Gastrocnemius medialis (tissue), 4 donors: Measurements from ENCODE around the gene ZNF423. TPM values are rescaled to one million over a fixed set of nuclear protein-coding genes. Genes with fewer than 3 reads are reported as not detected.
A peak's percentile ranks its signal among the peaks of the same experiment; 100 is the strongest.

Experiments
- ATAC-seq, 2 donors: fragments of 150-250 bp; one replicate each; pipeline ENCODE4 v1.9.1; 2016
- DNase-seq, 2 donors: peaks; one replicate each; pipeline ENCODE4 v3.0.0-alpha.2; 2019
- H3K27ac ChIP-seq, 4 donors: fragments of 200-600 bp; sonication (generic); 1 replicate in 1 of 4; 2 replicates in 3 of 4; pipeline ENCODE4 v1.5.1; 2016 to 2018; ENCODE audit warnings: mild to moderate bottlenecking in 2 of 4, moderate library complexity in 1 of 4
- H3K27me3 ChIP-seq, 3 donors: fragments of 200-600 bp; sonication (generic) in 2 of 3; 1 replicate in 1 of 3; 2 replicates in 2 of 3; pipeline versions ENCODE4 v1.5.1 to v1.6.0; 2016 to 2019; ENCODE audit warnings: mild to moderate bottlenecking in 1 of 3, moderate library complexity in 1 of 3
- H3K36me3 ChIP-seq, 2 donors: fragments of 200-600 bp; sonication (generic) in 1 of 2; one replicate each; pipeline ENCODE4 v1.5.1; 2017 to 2018
- H3K4me1 ChIP-seq, 2 donors: fragments of 200-600 bp; sonication (generic) in 1 of 2; one replicate each; pipeline ENCODE4 v1.5.1; 2016 to 2017; ENCODE audit warnings: mild to moderate bottlenecking in 2 of 2
- H3K4me3 ChIP-seq, 4 donors: fragments of 200-600 bp; sonication (generic) in 3 of 4; 1 replicate in 1 of 4; 2 replicates in 3 of 4; pipeline ENCODE4 v1.5.1; 2016 to 2019; ENCODE audit warnings: mild to moderate bottlenecking in 2 of 4
- H3K9me3 ChIP-seq, 3 donors: fragments of 200-600 bp; sonication (generic) in 2 of 3; 1 replicate in 1 of 3; 2 replicates in 2 of 3; pipeline ENCODE4 v1.5.1; 2016 to 2019
- POLR2A ChIP-seq, 2 donors: fragments of 450-650 bp; IDR thresholded peaks; one replicate each; pipeline ENCODE4 v1.6.1; 2017; ENCODE audit warnings: antibody characterized with exemption in 2 of 2, mild to moderate bottlenecking in 2 of 2, moderate library complexity in 2 of 2
- in situ Hi-C, 4 donors: fragments of 200-750 bp; cut with MboI; loops; one replicate each; pipeline versions ENCODE4 v1.15.0 to v1.8.0; 2017; ENCODE audit warnings: low sequenced_read_pairs in 4 of 4
- intact Hi-C: fragments of 100-400 bp; cut with DNase I; formaldehyde crosslinking; loops from one replicate; pipeline ENCODE4 v1.15.1; 2023; ENCODE audit warnings: low total_unique reads
- total RNA-seq, 4 donors: library from RNA; depleted of rRNA; stranded (reverse); fragments of >200 nt; gene quantifications; one replicate each; pipeline versions ENCODE4 v1.1.0 to v1.2.3, GENCODE V29; 2016
- TF ChIP-seq, protein P1 (sequence below), 5 experiments: fragments of 450-650 bp in 3 of 5; fragments of 200-600 bp in 2 of 5; sonication (generic) in 2 of 5; IDR thresholded peaks in 4 of 5; conservative IDR thresholded peaks in 1 of 5; 1 replicate in 4 of 5; 2 replicates in 1 of 5; pipeline ENCODE4 v1.5.1; 2016 to 2019; ENCODE audit warnings: antibody characterized with exemption in 5 of 5, mild to moderate bottlenecking in 3 of 5, moderate library complexity in 3 of 5

ZNF423 gene
- total RNA-seq, 4 donors from 2014 or later: 8.4 to 15.8 (median 12.5) TPM

DNA sequence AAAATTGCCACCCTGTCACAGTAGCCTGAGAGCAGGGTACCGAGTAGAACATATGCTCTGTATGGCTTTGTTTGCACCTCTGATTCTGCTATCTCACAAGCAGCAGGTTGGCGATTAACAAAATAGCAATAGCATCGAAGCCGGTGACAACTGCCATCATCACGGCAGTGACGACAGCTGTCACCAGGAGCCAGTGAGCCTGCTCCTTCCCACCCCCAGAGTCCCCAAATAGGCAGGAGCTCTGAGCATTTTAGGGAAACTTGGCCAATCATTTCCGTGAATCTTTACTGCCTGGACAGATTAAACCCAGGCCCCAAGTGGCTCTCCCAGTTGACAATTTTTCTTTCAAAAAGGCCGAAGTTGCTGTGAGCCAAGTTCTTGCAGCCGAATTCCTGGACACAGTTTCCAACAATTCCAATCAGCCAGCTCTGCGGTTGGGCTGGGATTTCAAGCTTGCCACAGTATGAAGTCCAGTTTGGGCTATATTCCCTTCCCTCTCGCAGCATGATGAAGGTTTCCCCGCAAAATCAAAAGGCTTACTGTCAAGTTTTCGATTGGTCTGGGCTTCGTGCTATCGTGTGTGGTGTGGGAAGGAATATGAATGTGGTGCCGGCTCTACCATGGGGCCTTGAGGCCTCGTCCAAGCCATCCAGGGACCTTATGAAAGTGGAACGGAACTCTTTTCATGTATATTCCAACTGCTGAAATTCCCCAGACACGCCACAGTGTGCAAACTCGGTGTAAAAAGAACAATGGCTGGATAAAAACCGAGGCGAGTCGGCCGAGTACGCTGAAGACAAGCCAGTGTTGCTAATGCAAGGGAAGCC, 295.7 kb downstream of the ZNF423 start:
- peak in 1 of 2 donors; percentile 52 for ATAC-seq
- H3K4me1 ChIP-seq: peaks cover 36 to 40% of the 10 kb centered on the region in 2 donors

DNA sequence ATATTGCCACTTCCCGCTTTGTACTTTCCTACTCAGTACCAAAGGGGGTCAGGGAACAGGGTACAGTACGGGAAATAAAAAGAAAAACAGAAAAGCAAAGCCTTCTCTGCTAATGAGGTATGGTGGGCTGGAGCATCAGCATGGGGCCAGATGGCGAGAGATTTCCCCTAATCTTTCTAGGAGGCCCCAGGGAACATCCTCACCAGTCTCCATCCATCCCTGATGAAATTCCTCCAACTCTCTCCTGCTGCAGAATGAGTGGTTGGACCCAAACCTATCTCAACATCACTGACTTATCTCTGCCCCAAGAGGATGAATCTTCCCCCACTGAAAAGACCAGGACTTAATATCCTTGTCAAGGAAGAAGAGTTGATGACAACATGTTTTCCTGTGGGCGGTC, 296.7 kb downstream of the ZNF423 start:
- Histone ChIP-seq H3K4me1 (peaks cover 26 to 40% of the 10 kb centered on the region in 2 donors), H3K36me3 (no peaks in the 10 kb centered on the region), H3K27ac (no peak overlapping the region), H3K4me3 (no peak overlapping the region), H3K27me3 (no peaks in the 10 kb centered on the region), H3K9me3 (no peaks in the 10 kb centered on the region)
- in situ Hi-C loops (no loop called here), intact Hi-C loops (loop anchor here (5.0 kb wide), 1 partner anchor 298 kb away; the partner anchor contains the start of gene ZNF423)
- ATAC-seq (no peak), DNase-seq (no peak)
- TF ChIP-seq, protein P1, sequence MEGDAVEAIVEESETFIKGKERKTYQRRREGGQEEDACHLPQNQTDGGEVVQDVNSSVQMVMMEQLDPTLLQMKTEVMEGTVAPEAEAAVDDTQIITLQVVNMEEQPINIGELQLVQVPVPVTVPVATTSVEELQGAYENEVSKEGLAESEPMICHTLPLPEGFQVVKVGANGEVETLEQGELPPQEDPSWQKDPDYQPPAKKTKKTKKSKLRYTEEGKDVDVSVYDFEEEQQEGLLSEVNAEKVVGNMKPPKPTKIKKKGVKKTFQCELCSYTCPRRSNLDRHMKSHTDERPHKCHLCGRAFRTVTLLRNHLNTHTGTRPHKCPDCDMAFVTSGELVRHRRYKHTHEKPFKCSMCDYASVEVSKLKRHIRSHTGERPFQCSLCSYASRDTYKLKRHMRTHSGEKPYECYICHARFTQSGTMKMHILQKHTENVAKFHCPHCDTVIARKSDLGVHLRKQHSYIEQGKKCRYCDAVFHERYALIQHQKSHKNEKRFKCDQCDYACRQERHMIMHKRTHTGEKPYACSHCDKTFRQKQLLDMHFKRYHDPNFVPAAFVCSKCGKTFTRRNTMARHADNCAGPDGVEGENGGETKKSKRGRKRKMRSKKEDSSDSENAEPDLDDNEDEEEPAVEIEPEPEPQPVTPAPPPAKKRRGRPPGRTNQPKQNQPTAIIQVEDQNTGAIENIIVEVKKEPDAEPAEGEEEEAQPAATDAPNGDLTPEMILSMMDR (IDR thresholded peaks at IDR 0.05 in 4 of 5, conservative IDR thresholded peaks at IDR 0.05 in 1 of 5): no peak
- TF ChIP-seq POLR2A (IDR thresholded peaks at IDR 0.05): no peak

More for the DNA sequence above, 295.7 kb downstream of the ZNF423 start:
- intact Hi-C loops (no loop called here), in situ Hi-C loops (no loop called here)
- Histone ChIP-seq H3K9me3 (no peaks in the 10 kb centered on the region), H3K4me3 (peak overlapping the region; percentile 7 to 21 (median 12)), H3K27me3 (no peaks in the 10 kb centered on the region), H3K27ac (peak overlapping the region in 2 of 4 donors; percentile 1 to 55), H3K36me3 (no peaks in the 10 kb centered on the region)
- TF ChIP-seq POLR2A (IDR thresholded peaks at IDR 0.05): no peak
- TF ChIP-seq, protein P1 (IDR thresholded peaks at IDR 0.05 in 4 of 5, conservative IDR thresholded peaks at IDR 0.05 in 1 of 5): no peak
- no peak for DNase-seq

DNA sequence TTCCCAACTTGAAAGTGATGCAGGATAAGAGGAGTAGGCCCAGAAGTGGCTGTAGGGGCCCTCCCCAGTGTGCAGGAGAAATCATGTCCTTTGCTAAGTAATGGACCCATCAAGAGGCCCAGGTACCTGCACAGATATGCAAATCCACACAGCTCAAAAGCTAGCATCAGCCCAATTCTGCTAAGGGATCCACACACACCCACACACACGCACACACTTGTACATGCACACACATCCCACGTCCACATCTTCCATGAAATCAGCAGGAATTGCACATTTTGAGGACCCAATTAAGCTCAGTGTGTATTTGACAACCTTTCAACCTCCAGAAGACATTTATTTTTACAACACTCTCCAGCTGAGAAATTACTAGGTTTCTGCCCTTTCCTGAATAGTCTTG, 297.5 kb downstream of the ZNF423 start:
- no peaks in the 10 kb centered on the region for H3K36me3 ChIP-seq
- peaks cover 25 to 40% of the 10 kb centered on the region in 2 donors for H3K4me1 ChIP-seq
- no peak for ATAC-seq
- in situ Hi-C loops: no loop called here
- intact Hi-C loops: loop anchor here (5.0 kb wide), 1 partner anchor 299 kb away; the partner anchor contains the start of gene ZNF423
- TF ChIP-seq, protein P1 (IDR thresholded peaks at IDR 0.05 in 4 of 5, conservative IDR thresholded peaks at IDR 0.05 in 1 of 5): no peak
- no peak for TF ChIP-seq POLR2A (IDR thresholded peaks at IDR 0.05)
- H3K27me3 ChIP-seq: no peaks in the 10 kb centered on the region
- no peak overlapping the region for H3K27ac ChIP-seq
- no peak overlapping the region for H3K4me3 ChIP-seq
- no peaks in the 10 kb centered on the region for H3K9me3 ChIP-seq
- no peak for DNase-seq

DNA sequence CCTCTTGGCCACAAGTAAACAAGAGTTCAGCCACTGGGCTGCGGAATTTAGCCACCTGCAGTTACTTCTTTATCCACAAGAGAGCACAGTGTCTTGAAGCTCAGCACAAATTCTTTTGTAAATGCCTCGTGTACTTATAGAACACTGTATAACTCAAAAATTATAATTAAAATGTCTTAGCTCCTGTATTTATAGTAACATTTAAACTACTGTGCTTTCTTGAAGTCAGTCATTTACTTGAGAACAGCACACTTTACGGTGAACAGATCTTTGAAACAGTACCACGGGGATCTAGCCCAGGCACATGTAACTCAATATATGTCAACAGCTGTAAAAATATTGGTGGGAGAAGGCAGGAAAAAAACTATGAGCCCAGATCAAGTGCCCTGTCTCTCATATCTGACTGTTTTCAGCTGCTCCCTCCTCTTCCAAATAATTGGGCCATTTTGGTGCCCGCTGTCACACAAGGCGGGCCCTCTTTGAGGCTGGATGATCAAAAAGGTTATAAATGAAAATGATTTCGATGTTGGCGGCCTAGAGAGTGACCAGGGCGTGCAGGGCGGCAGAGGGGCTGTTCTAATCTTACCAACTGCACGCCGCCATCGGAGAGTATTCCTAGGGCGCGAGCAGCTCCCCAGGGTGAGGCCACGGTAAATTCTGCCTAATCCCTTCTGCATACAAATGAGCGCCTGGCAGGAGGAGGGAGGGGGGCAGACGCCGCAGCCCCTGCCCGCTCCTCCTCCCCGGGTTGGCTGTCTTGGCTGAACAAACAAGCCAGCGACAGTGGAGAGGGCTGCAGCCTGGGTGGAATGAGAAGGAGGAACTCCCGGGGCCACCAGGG, 299.1 kb downstream of the ZNF423 start:
- in situ Hi-C loops: no loop called here
- H3K9me3 ChIP-seq: no peaks in the 10 kb centered on the region
- no peak for TF ChIP-seq POLR2A (IDR thresholded peaks at IDR 0.05)
- TF ChIP-seq, protein P1 (IDR thresholded peaks at IDR 0.05 in 4 of 5, conservative IDR thresholded peaks at IDR 0.05 in 1 of 5): peak in 4 of 5 experiments; percentile 23 to 58 (median 48)
- peak in 1 of 2 donors; percentile 77 for ATAC-seq
- DNase-seq: no peak
- H3K4me3 ChIP-seq: peak overlapping the region in 2 of 4 donors; percentile 24 to 25
- H3K36me3 ChIP-seq: no peaks in the 10 kb centered on the region
- no peaks in the 10 kb centered on the region for H3K27me3 ChIP-seq
- intact Hi-C loops: loop anchor here (5.0 kb wide), 1 partner anchor 300 kb away; the partner anchor contains the start of gene ZNF423
- H3K4me1 ChIP-seq: peaks cover 25 to 40% of the 10 kb centered on the region in 2 donors
- peak overlapping the region in 2 of 4 donors; percentile 55 to 73 for H3K27ac ChIP-seq
